Muscle layer of duodenum (tissue), 2 donors: ENCODE measurements around the gene TMED1.
"Not testable (repeated sequence)": the region's sequence is repeated elsewhere in the genome, so short reads cannot be mapped to it uniquely, and the experiment has no call there.

Experiments
- H3K27ac ChIP-seq: one replicate; pipeline ENCODE4 v1.7.0; 2013; ENCODE audit warnings: mild to moderate bottlenecking, low read length
- H3K27me3 ChIP-seq: one replicate; pipeline ENCODE4 v1.7.0; 2013; ENCODE audit warnings: low read depth, mild to moderate bottlenecking, control low read depth, low read length
- H3K36me3 ChIP-seq, 2 donors: one replicate each; pipeline ENCODE4 v1.7.0; 2013; ENCODE audit warnings: low read length in 2 of 2, control low read depth in 1 of 2, mild to moderate bottlenecking in 1 of 2; ENCODE audit not compliant: insufficient read depth in 2 of 2, control insufficient read depth in 1 of 2
- H3K4me1 ChIP-seq, 2 donors: one replicate each; pipeline ENCODE4 v1.7.0; 2013; ENCODE audit warnings: low read length in 2 of 2, mild to moderate bottlenecking in 2 of 2, control low read depth in 1 of 2, moderate library complexity in 1 of 2; ENCODE audit not compliant: insufficient read depth in 2 of 2, control insufficient read depth in 1 of 2
- H3K4me3 ChIP-seq, 2 donors: one replicate each; pipeline ENCODE4 v1.7.0; 2013; ENCODE audit warnings: low read length in 2 of 2, low read depth in 1 of 2, mild to moderate bottlenecking in 1 of 2
- H3K9me3 ChIP-seq, 2 donors: one replicate each; pipeline ENCODE4 v1.7.0; 2013; ENCODE audit warnings: low read length in 2 of 2, control low read depth in 1 of 2, mild to moderate bottlenecking in 1 of 2; ENCODE audit not compliant: control insufficient read depth in 1 of 2
- donor health status: healthy.

The TMED1 gene

GRCh38 chr19:10839114-10840050 is 3.4 kb upstream of the TMED1 start:
- Histone ChIP-seq H3K36me3 (no peaks in the 10 kb centered on the region), H3K4me3 (no peak overlapping the region), H3K27me3 (no peaks in the 10 kb centered on the region), H3K4me1 (peaks cover 6 to 7% of the 10 kb centered on the region in 2 donors), H3K9me3 (no peaks in the 10 kb centered on the region), H3K27ac (no peak overlapping the region)

GRCh38 chr19:10838377-10838776 is 2.4 kb upstream of the TMED1 start:
- Histone ChIP-seq H3K9me3 (no peaks in the 10 kb centered on the region), H3K4me1 (peaks cover 6 to 7% of the 10 kb centered on the region in 2 donors), H3K36me3 (peaks cover 0 to under 1% of the 10 kb centered on the region in 2 donors), H3K27ac (no peak overlapping the region), H3K4me3 (no peak overlapping the region), H3K27me3 (no peaks in the 10 kb centered on the region)

- not testable (repeated sequence) for H3K27me3 ChIP-seq, H3K9me3 ChIP-seq, H3K36me3 ChIP-seq, H3K4me3 ChIP-seq, H3K27ac ChIP-seq, H3K4me1 ChIP-seq
Measured at GRCh38 chr19:10837649-10838048, 1.6 kb upstream of the TMED1 start.

DNA sequence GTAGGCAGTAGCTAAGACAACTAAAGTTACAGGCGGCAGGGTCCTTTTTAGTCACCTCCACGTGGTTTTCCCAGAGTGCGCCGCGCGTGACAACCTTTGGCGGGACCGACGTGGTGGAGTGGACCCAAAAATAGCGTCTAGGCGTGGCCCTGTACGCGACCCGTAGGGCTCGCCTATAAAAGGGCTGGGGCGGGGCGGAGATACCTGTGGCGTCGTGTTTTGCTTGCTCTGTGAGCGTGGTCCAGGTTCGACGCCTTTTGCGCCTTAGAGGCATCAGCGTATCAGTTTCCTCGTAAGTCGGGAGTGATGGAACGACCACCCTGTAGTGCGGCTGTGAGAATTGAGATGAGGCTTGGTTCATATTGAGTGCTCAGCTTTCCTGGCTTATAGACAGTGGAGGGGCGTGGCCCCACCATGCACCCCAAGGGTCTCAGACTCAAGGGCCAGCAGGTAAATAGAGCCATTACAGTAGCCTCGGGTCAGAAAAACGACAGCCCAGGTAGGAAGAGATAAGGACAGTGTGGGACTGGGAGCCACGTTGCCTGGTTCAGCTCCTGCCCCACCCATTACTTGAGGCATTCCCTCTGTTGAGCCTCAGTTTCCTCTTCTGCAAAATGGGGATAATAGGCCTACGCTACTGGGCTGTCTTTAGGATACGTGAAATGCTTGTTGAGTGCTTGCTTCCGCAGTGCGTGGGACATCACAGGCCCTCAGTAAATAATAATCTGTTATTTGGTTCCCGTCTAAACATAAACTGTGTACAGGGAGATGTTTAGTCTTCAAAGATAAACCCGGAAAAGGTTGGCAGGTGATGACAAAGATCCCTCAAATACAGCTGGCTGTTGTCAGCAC is 693 bp upstream of the TMED1 start:
- peaks cover 6 to 7% of the 10 kb centered on the region in 2 donors for H3K4me1 ChIP-seq
- peaks cover 4 to 17% of the 10 kb centered on the region in 2 donors for H3K36me3 ChIP-seq
- no peaks in the 10 kb centered on the region for H3K9me3 ChIP-seq
- H3K4me3 ChIP-seq: peak overlapping the region; percentile 65 to 83
- H3K27me3 ChIP-seq: no peaks in the 10 kb centered on the region
- peak overlapping the region; percentile 97 for H3K27ac ChIP-seq

GRCh38 chr19:10835089-10835753 is 791 bp downstream of the TMED1 start:
- H3K27ac ChIP-seq: no peak overlapping the region
- H3K9me3 ChIP-seq: no peaks in the 10 kb centered on the region
- H3K36me3 ChIP-seq: peaks cover 7 to 32% of the 10 kb centered on the region in 2 donors
- H3K4me1 ChIP-seq: peaks cover 6 to 7% of the 10 kb centered on the region in 2 donors
- H3K27me3 ChIP-seq: no peaks in the 10 kb centered on the region
- H3K4me3 ChIP-seq: peak overlapping the region; percentile 55 to 83

DNA sequence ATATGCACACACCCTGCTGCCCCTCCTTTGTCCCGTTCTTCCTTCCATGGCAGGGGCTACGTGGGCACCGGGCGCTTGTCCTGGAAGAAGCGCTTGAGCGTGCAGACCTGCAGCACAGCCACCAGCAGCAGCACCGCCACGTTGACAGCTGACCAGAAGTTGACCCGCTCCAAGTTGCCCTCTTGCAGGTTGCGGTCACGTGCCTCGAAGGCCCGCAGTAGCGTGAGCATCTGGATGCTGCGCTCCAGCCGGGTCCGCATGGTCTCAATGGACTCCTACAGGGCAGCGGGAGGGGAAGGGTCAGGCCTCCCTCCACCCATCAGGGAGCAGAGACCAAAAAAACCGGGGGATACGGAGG is 3.1 kb downstream of the TMED1 start:
- Histone ChIP-seq H3K4me1 (peaks cover 6 to 7% of the 10 kb centered on the region in 2 donors), H3K27ac (no peak overlapping the region), H3K27me3 (no peaks in the 10 kb centered on the region), H3K36me3 (peaks cover 9 to 46% of the 10 kb centered on the region in 2 donors), H3K9me3 (no peaks in the 10 kb centered on the region), H3K4me3 (no peak overlapping the region)

- H3K27ac ChIP-seq: no peak overlapping the region
- H3K27me3 ChIP-seq: no peaks in the 10 kb centered on the region
- no peak overlapping the region for H3K4me3 ChIP-seq
- H3K36me3 ChIP-seq: peaks cover 9 to 46% of the 10 kb centered on the region in 2 donors
- H3K9me3 ChIP-seq: no peaks in the 10 kb centered on the region
- H3K4me1 ChIP-seq: peaks cover 6 to 7% of the 10 kb centered on the region in 2 donors
Measured at GRCh38 chr19:10831987-10832938, 3.7 kb downstream of the TMED1 start.

DNA sequence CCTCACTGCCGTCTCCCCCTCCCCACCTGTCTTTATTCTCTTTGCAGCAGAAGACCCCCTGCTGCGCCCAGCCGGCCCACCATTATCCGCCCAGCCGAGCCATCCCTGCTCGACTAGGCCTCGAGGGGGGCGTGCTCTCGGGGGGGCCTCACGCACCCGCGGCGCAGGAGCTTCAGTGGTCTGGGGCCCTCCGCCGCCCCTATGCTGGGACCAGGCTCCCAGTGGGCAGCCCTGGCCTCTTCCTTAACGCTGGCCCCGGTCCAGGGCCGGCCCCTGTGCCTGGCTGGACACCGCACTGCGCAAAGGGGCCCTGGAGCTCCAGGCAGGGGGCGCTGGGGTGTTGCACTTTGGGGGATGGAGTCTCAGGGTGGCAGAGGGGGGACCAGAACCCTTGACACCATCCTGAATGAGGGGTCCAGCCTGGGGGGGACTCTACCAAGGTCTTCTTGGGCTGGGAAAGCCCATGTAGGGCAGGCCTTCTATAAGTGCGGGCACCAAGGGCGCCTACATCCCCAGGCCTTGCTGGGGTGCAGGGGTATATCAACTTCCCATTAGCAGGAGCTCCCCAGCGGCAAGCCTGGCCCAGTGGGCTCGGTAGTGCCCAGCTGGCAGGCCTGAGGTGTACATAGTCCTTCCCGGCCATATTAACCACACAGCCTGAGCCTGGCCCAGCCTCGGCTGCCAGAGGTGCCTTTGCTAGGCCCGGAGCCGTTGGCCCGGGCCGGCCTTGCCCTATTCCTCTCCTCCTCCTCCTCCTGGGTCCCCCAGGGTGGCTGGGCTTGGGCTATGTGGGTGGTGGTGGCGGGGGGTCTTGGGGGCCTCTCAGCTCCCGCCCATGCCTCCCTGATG is 4.9 kb downstream of the TMED1 start:
- Histone ChIP-seq H3K27me3 (no peaks in the 10 kb centered on the region), H3K4me1 (no peaks in the 10 kb centered on the region), H3K4me3 (no peak overlapping the region), H3K9me3 (no peaks in the 10 kb centered on the region), H3K36me3 (peaks cover 12 to 56% of the 10 kb centered on the region in 2 donors), H3K27ac (no peak overlapping the region)

- no peaks in the 10 kb centered on the region for H3K27me3 ChIP-seq
- no peak overlapping the region for H3K27ac ChIP-seq
- H3K4me1 ChIP-seq: no peaks in the 10 kb centered on the region
- H3K36me3 ChIP-seq: peaks cover 16 to 64% of the 10 kb centered on the region in 2 donors
- no peak overlapping the region for H3K4me3 ChIP-seq
- H3K9me3 ChIP-seq: no peaks in the 10 kb centered on the region
Measured at GRCh38 chr19:10830370-10830769, 5.6 kb downstream of the TMED1 start.

GRCh38 chr19:10829967-10830366 is 6.0 kb downstream of the TMED1 start:
- no peak overlapping the region for H3K27ac ChIP-seq

More at GRCh38 chr19:10829967-10830366, 6.0 kb downstream of the TMED1 start:
- H3K4me3 ChIP-seq: no peak overlapping the region
- peaks cover 16 to 67% of the 10 kb centered on the region in 2 donors for H3K36me3 ChIP-seq
- H3K4me1 ChIP-seq: no peaks in the 10 kb centered on the region
- no peaks in the 10 kb centered on the region for H3K9me3 ChIP-seq
- no peaks in the 10 kb centered on the region for H3K27me3 ChIP-seq
